GM19239 (cell line): Measurements from ENCODE around the gene TXNDC11.

ENCODE experiments used
- DNase-seq: peaks from one replicate; pipeline ENCODE4 v3.0.0; 2011; ENCODE audit warnings: low spot score; ENCODE audit not compliant: insufficient read length
- FAIRE-seq: peaks from 2 replicates; lab custom pipeline; 2011; peaks lifted over from hg19 to GRCh38; lab: Jason Lieb, UNC

TXNDC11 gene

DNA sequence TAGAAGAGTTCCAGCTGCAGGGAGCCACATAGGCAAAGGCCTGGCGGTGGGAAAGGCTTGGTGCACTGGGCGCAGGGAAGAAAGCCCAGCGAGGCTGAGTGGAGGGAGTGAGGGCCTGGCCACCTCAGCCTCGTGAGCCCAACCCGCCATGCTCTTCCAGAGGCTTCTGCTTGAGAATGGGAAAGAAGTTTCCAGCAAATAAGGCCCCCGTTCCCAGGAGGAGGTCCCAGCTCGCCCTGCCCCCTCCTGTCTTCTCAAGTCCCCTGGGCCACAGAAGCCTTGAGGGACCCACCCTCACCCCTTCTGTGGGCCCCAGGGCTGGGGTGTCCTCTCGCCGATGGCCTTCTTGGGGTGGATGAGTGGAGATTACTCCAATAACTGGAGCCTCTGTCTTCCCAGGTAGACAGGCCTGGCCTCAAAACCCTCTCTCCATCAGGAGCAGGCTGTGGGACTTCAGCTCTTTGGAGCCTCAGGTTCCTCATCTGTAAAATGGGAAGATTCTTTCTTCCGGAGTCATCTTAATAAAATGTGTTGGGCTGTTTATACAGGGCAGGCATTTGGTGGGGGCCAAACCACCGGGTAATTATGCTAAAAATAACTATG is 75.3 kb downstream of the TXNDC11 start:
- DNase-seq (no peak), FAIRE-seq (no peak)

DNA sequence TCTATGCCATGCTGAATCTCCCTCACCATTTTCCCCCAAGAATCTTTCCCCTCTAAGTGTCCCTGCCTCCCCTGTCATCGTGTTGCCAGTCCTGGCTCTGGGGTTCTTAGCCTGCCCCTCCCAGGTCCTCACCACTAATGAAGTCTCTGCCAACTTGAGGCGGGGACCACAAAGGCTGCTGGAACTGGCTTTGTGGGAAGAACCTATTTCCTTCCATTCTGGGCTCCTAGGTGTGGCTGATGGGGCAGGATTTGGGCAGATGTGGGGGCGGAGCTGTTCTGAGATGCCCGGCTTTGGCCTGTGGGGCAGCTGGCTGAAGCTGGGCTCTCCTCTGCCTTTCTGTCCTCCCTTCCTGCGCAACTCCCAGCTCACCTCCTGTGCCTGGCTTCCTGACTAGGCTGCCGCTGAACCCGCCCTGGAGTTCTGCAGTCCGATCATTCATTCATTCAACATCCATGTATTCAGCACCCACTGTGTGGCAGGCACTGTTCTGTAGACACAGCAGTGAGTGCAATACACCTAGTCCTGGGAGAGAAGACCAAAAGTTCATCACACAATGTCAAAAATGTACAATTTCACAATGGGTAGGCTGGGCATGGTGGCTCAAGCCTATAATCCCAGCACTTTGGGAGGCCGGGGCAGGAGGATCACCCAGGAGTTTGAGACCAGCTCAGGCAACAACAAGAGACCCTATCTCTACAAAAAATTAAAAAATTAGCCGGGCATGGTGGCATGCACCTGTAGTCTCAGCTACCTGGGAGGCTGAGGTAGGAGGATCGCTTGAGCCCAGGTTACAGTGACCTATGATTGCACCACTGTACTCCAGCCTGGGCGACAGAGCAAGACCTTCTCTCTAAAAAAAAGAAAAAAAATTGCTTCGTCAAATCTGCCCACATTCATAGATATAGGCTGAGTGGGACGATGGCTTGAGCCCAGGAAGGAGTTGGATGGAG is 76.3 kb downstream of the TXNDC11 start:
- no peak for FAIRE-seq

DNA sequence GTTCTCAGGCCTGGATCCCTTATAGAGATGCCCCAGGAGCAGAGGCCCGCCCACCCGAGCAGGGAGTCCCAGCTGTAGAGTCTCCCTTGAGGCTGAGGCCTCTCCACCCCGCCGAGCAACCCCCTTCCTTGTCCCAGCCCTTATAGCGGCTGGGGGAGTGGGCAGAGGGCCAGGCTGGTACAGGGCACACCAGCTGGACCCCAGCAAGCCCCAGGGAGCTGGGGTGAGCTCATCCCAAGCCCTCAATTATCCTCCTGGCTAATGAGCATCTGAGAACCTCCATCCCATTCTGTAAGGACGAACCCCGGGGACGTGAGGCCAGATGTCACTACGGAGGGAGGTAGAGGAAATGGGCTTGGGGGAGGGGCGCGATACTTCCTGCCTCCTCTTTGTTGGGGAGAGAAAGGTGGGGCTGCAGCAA is 77.6 kb downstream of the TXNDC11 start:
- DNase-seq: no peak

More for the DNA sequence above, 76.3 kb downstream of the TXNDC11 start:
- DNase-seq: no peak

GRCh38 chr16:11662582-11662981 is 80.1 kb downstream of the TXNDC11 start:
- no peak for DNase-seq
- no peak for FAIRE-seq

More for the DNA sequence above, 77.6 kb downstream of the TXNDC11 start:
- no peak for FAIRE-seq

- no peak for DNase-seq
- no peak for FAIRE-seq
Measured at GRCh38 chr16:11660565-11660964, 82.1 kb downstream of the TXNDC11 start.

- no peak for FAIRE-seq
Measured at GRCh38 chr16:11658896-11659708, 83.6 kb downstream of the TXNDC11 start.

GRCh38 chr16:11657556-11657955 is 85.1 kb downstream of the TXNDC11 start:
- FAIRE-seq: no peak
- no peak for DNase-seq

More at GRCh38 chr16:11658896-11659708, 83.6 kb downstream of the TXNDC11 start:
- DNase-seq: no peak

- DNase-seq (no peak), FAIRE-seq (no peak)
Measured at GRCh38 chr16:11655655-11656054, 87.0 kb downstream of the TXNDC11 start.

DNA sequence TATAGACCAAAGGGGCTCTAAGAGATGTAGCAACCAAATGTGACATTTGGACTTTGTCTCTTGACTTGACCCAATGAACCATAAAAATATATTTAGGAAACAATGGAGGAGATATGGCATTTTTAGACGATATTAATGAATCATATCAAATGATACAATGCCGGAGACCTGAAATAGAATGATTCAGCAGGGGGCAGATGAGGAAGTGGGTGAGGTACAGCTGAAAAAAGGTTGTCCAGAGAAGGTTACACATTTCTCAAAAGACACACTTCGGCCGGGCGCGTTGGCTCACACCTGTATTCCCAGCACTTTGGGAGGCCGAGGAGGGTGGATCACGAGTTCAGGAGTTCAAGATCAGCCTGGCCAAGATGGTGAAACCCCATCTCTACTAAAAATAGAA is 90.9 kb downstream of the TXNDC11 start:
- no peak for DNase-seq
- FAIRE-seq: no peak

- DNase-seq (no peak), FAIRE-seq (no peak)
Measured at GRCh38 chr16:11650641-11651591, 91.7 kb downstream of the TXNDC11 start.

GRCh38 chr16:11649276-11649675 is 93.4 kb downstream of the TXNDC11 start:
- FAIRE-seq (no peak), DNase-seq (no peak)

DNA sequence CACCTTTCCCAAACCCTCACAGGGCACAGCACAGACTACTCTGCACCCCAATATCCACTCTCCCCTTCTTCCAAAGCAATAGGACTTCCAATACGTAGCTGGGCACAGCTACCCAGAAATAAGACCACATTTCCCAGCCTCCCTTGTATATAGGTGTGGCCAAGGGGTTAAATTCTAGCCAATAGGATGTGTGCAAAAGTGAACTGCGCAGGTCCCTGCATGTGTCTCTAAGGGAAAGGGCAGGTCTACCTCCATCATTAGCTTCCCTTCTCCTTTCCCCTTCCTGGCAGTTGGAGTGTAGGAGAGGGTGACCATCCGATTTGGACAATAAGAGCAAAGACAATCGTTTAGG is 99.9 kb downstream of the TXNDC11 start:
- DNase-seq (no peak), FAIRE-seq (no peak)

DNA sequence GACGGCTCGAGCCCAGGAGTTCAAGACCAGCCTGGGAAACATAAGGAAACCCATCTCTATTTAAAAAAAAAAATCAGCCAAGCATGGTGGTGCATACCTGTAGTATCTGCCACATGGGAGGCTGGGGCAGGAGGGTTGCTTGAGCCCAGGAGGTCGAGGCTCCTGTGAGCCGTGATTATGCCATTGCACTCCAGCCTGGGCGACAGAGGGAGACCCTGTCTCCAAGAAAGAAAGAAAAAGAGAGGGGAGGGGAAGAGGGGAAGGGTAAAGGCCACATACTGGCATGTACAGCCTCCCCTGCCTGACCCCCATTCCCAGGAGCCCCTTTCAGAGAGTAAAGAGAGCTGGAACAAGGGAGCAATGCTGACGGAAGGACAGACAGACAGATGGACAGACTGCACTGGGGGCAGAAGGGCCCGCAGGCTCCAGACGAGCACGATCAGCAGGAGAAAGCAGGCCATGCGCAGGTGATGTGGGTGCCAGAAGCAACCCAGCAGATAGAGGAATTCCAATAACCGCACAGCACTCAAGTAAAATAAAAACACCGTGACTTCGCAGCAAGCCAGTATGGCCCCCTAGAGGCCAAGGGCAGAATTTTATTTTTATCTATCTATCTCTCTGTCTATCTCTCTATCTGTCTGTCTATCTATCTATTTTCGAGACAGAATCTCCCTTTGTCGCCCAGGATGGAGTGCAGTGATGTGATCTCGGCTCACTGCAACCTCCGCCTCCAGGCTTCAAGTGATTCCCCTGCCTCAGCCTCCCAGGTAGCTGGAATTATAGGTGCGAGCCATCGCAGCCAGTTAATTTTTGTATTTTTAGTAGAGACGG is 101.5 kb downstream of the TXNDC11 start:
- no peak for FAIRE-seq
- no peak for DNase-seq

- DNase-seq: no peak
- no peak for FAIRE-seq
Measured at GRCh38 chr16:11639925-11640899, 102.4 kb downstream of the TXNDC11 start.

DNA sequence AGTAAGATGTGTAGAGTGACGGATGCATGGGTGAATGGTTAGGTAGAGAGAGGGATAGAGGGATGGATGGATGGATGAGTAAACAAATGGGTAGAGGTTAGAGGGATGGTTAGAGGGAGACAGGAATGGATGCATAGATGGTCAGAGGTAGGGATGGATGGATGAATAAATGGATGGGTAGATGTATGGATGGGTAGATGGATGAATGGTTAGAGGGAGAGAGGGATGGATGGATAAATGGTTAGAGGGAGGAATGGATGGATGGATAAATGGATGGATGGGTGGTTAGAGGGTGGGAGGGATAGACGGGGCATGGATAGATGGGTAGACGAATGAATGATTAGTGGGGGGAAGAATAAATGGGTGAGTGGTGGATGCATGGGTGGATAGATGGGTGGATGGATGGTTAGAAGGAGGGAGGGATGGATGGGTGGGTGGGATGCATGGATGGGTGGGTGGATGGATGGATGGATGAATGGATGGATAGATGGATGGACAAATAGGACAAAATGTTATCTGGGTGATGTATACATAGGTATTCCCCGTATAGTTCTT is 103.6 kb downstream of the TXNDC11 start:
- no peak for FAIRE-seq

DNA sequence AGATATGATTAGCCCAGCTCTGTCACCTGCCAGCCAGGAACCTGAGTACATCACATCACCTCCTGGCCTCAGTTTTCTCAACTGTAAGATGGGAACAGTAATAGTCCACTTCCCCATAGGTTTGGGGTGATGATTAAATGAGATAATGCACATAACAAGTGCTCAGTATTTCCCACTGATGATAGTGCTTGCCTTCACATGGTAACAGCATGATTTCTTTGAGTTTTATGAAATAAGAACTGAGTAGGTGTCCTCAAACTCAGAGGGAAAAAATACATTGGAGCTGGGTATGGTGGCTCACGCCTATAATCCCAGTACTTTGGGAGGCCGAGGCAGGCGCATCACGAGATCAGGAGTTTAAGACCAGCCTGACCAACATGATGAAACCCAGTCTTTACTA is 104.5 kb downstream of the TXNDC11 start:
- DNase-seq (no peak), FAIRE-seq (no peak)

More for the DNA sequence above, 103.6 kb downstream of the TXNDC11 start:
- DNase-seq: no peak

DNA sequence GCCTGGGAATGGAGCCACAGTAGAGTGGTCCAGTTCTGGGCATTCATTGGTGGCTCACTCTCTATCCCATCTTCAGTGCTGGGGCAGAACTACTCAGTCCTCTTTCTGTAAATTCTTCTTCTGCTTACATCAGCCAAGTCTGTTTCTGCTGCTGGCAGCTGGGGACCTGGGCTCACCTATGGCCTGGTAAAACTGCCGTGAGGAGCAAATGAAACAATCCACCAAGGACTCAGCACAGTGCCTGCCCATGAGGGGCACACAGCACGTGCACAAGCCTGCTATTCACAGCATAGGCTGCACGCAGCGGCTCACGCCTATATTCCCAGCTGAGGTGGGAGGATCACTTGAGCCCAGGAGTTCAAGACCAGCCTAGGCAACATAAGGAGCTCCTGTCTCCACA is 105.3 kb downstream of the TXNDC11 start:
- FAIRE-seq: no peak
- DNase-seq: no peak
